ENCODE results near the gene CEL. TPM values are rescaled to one million over a fixed set of nuclear protein-coding genes. Genes with fewer than 3 reads are reported as not detected.
"Not testable (repeated sequence)": the region's sequence is repeated elsewhere in the genome, so short reads cannot be mapped to it uniquely, and the experiment has no call there.

The CEL gene
- total and polyA plus RNA-seq, 5 donors from 2014 or later: 0.37 TPM; not detected in 4

GRCh38 chr9:133059623-133060022, 2.2 kb upstream of the CEL start:
- Histone ChIP-seq H3K27me3 (ENCODE audit: control insufficient read depth, insufficient read depth, low read length) (no peaks in the 10 kb centered on the region), H3K4me1 (ENCODE audit: control insufficient read depth, insufficient read depth, low read length, poor library complexity, severe bottlenecking) (peaks cover 35% of the 10 kb centered on the region), H3K36me3 (ENCODE audit: control insufficient read depth, insufficient read depth, low read length) (peaks cover 16% of the 10 kb centered on the region), H3K27ac (ENCODE audit: insufficient read depth, low read length, poor library complexity, severe bottlenecking) (no peak overlapping the region), H3K4me3 (ENCODE audit: low read depth, low read length) (no peak overlapping the region), H3K9me3 (ENCODE audit: control insufficient read depth in 2 of 2, low read length in 2 of 2) (no peaks in the 10 kb centered on the region)
- Mint-ChIP-seq H3K4me3 (no peak overlapping the region), H3K9me3 (peaks cover 0 to 1% (median 0%) of the 10 kb centered on the region in 7 donors), H3K27me3 (no peaks in the 10 kb centered on the region), H3K4me1 (peaks cover 10 to 38% (median 25%) of the 10 kb centered on the region in 4 donors), H3K36me3 (peaks cover 20% of the 10 kb centered on the region), H3K27ac (peak overlapping the region; percentile 52 to 90 (median 84))
- ATAC-seq (ENCODE audit: low read depth in 2 of 2) (no peak), DNase-seq (peak in 1 of 3 donors; percentile 56)

DNA sequence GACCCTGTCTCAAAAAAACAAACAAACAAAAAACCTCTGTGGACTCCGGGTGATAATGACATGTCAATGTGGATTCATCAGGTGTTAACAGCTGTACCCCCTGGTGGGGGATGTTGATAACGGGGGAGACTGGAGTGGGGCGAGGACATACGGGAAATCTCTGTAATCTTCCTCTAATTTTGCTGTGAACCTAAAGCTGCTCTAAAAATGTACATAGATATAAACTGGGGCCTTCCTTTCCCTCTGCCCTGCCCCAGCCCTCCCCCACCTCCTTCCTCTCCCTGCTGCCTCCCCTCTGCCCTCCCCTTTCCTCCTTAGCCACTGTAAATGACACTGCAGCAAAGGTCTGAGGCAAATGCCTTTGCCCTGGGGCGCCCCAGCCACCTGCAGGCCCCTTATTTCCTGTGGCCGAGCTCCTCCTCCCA, 1.4 kb upstream of the CEL start:
- H3K36me3 ChIP-seq (ENCODE audit: control insufficient read depth, insufficient read depth, low read length): peaks cover 10% of the 10 kb centered on the region
- Mint-ChIP-seq H3K27me3 (no peaks in the 10 kb centered on the region), H3K36me3 (peaks cover 18% of the 10 kb centered on the region), H3K9me3 (peaks cover 0 to 1% (median 0%) of the 10 kb centered on the region in 7 donors), H3K4me1 (peaks cover 10 to 38% (median 25%) of the 10 kb centered on the region in 4 donors), H3K4me3 (peak overlapping the region in 1 of 4 donors; percentile 63), H3K27ac (peak overlapping the region; percentile 26 to 83 (median 52))
- no peak overlapping the region for H3K27ac ChIP-seq (ENCODE audit: insufficient read depth, low read length, poor library complexity, severe bottlenecking)
- no peaks in the 10 kb centered on the region for H3K27me3 ChIP-seq (ENCODE audit: control insufficient read depth, insufficient read depth, low read length)
- ATAC-seq (ENCODE audit: low read depth in 2 of 2) (peak; percentile 21 to 26), DNase-seq (peak in 1 of 3 donors; percentile 58)
- H3K9me3 ChIP-seq (ENCODE audit: control insufficient read depth in 2 of 2, low read length in 2 of 2): no peaks in the 10 kb centered on the region
- H3K4me1 ChIP-seq (ENCODE audit: control insufficient read depth, insufficient read depth, low read length, poor library complexity, severe bottlenecking): peaks cover 35% of the 10 kb centered on the region
- H3K4me3 ChIP-seq (ENCODE audit: low read depth, low read length): no peak overlapping the region

DNA sequence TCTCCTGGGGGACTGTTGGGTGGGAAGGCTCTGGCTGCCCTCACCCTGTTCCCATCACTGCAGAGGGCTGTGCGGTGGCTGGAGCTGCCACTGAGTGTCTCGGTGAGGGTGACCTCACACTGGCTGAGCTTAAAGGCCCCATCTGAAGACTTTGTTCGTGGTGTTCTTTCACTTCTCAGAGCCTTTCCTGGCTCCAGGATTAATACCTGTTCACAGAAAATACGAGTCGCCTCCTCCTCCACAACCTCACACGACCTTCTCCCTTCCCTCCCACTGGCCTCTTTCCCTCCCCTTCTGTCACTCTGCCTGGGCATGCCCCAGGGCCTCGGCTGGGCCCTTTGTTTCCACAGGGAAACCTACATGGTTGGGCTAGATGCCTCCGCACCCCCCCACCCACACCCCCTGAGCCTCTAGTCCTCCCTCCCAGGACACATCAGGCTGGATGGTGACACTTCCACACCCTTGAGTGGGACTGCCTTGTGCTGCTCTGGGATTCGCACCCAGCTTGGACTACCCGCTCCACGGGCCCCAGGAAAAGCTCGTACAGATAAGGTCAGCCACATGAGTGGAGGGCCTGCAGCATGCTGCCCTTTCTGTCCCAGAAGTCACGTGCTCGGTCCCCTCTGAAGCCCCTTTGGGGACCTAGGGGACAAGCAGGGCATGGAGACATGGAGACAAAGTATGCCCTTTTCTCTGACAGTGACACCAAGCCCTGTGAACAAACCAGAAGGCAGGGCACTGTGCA, 590 bp upstream of the CEL start:
- peaks cover 35% of the 10 kb centered on the region for H3K4me1 ChIP-seq (ENCODE audit: control insufficient read depth, insufficient read depth, low read length, poor library complexity, severe bottlenecking)
- not testable (repeated sequence) for DNase-seq; H3K27me3 ChIP-seq (ENCODE audit: control insufficient read depth, insufficient read depth, low read length); ATAC-seq (ENCODE audit: low read depth in 2 of 2); H3K9me3 Mint-ChIP-seq; H3K27ac Mint-ChIP-seq; H3K9me3 ChIP-seq (ENCODE audit: control insufficient read depth in 2 of 2, low read length in 2 of 2); H3K27ac ChIP-seq (ENCODE audit: insufficient read depth, low read length, poor library complexity, severe bottlenecking); H3K36me3 ChIP-seq (ENCODE audit: control insufficient read depth, insufficient read depth, low read length); H3K27me3 Mint-ChIP-seq; H3K4me3 ChIP-seq (ENCODE audit: low read depth, low read length); H3K4me3 Mint-ChIP-seq
- Mint-ChIP-seq H3K4me1 (peaks cover 10 to 37% (median 25%) of the 10 kb centered on the region in 4 donors), H3K36me3 (peaks cover 13% of the 10 kb centered on the region)

GRCh38 chr9:133062569-133062968, 788 bp downstream of the CEL start:
- not testable (repeated sequence) for H3K36me3 Mint-ChIP-seq; H3K27ac ChIP-seq (ENCODE audit: insufficient read depth, low read length, poor library complexity, severe bottlenecking); H3K36me3 ChIP-seq (ENCODE audit: control insufficient read depth, insufficient read depth, low read length); H3K27me3 ChIP-seq (ENCODE audit: control insufficient read depth, insufficient read depth, low read length); H3K27ac Mint-ChIP-seq; H3K4me3 Mint-ChIP-seq; H3K9me3 ChIP-seq (ENCODE audit: control insufficient read depth in 2 of 2, low read length in 2 of 2); ATAC-seq (ENCODE audit: low read depth in 2 of 2); H3K4me3 ChIP-seq (ENCODE audit: low read depth, low read length); H3K27me3 Mint-ChIP-seq; H3K9me3 Mint-ChIP-seq; DNase-seq
- H3K4me1 ChIP-seq (ENCODE audit: control insufficient read depth, insufficient read depth, low read length, poor library complexity, severe bottlenecking): peaks cover 28% of the 10 kb centered on the region
- peaks cover 10 to 30% (median 21%) of the 10 kb centered on the region in 4 donors for H3K4me1 Mint-ChIP-seq

DNA sequence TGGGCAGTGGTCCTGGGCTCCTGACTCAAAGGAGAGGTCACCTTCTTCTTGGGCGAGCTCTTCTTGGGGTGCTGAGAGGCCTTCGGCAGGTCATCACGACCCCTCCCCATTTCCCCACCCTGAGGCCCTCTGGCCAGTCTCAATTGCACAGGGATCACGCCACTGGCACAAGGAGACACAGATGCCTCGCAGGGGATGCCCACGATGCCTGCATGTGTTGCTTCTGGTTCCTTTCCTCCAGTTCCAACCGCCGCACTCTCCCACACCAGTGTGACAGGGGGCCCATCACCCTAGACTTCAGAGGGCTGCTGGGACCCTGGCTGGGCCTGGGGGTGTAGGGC, 1.3 kb downstream of the CEL start:
- H3K27ac Mint-ChIP-seq: peak overlapping the region in 1 of 3 donors; percentile 31
- H3K4me1 ChIP-seq (ENCODE audit: control insufficient read depth, insufficient read depth, low read length, poor library complexity, severe bottlenecking): peaks cover 24% of the 10 kb centered on the region
- no peak overlapping the region for H3K27ac ChIP-seq (ENCODE audit: insufficient read depth, low read length, poor library complexity, severe bottlenecking)
- no peaks in the 10 kb centered on the region for H3K9me3 ChIP-seq (ENCODE audit: control insufficient read depth in 2 of 2, low read length in 2 of 2)
- no peak for DNase-seq
- H3K4me3 ChIP-seq (ENCODE audit: low read depth, low read length): no peak overlapping the region
- H3K4me3 Mint-ChIP-seq: no peak overlapping the region
- H3K27me3 ChIP-seq (ENCODE audit: control insufficient read depth, insufficient read depth, low read length): no peaks in the 10 kb centered on the region
- no peaks in the 10 kb centered on the region for H3K36me3 ChIP-seq (ENCODE audit: control insufficient read depth, insufficient read depth, low read length)
- no peak for ATAC-seq (ENCODE audit: low read depth in 2 of 2)
- H3K36me3 Mint-ChIP-seq: peaks cover 8% of the 10 kb centered on the region
- no peaks in the 10 kb centered on the region for H3K27me3 Mint-ChIP-seq
- H3K4me1 Mint-ChIP-seq: peaks cover 10 to 25% (median 19%) of the 10 kb centered on the region in 4 donors
- H3K9me3 Mint-ChIP-seq: peaks cover 0 to 1% (median 0%) of the 10 kb centered on the region in 7 donors

GRCh38 chr9:133063500-133064231, 1.9 kb downstream of the CEL start:
- Histone ChIP-seq H3K27me3 (ENCODE audit: control insufficient read depth, insufficient read depth, low read length) (no peaks in the 10 kb centered on the region), H3K36me3 (ENCODE audit: control insufficient read depth, insufficient read depth, low read length) (no peaks in the 10 kb centered on the region), H3K4me1 (ENCODE audit: control insufficient read depth, insufficient read depth, low read length, poor library complexity, severe bottlenecking) (peaks cover 20% of the 10 kb centered on the region), H3K4me3 (ENCODE audit: low read depth, low read length) (no peak overlapping the region), H3K27ac (ENCODE audit: insufficient read depth, low read length, poor library complexity, severe bottlenecking) (no peak overlapping the region), H3K9me3 (ENCODE audit: control insufficient read depth in 2 of 2, low read length in 2 of 2) (no peaks in the 10 kb centered on the region)
- Mint-ChIP-seq H3K4me3 (no peak overlapping the region), H3K4me1 (peaks cover 10 to 20% (median 14%) of the 10 kb centered on the region in 4 donors), H3K9me3 (no peaks in the 10 kb centered on the region), H3K36me3 (peaks cover 4% of the 10 kb centered on the region), H3K27me3 (no peaks in the 10 kb centered on the region), H3K27ac (peak overlapping the region in 1 of 3 donors; percentile 31)
- DNase-seq (no peak), ATAC-seq (ENCODE audit: low read depth in 2 of 2) (no peak)

- Mint-ChIP-seq H3K4me1 (peaks cover 2 to 12% (median 7%) of the 10 kb centered on the region in 4 donors), H3K27me3 (no peaks in the 10 kb centered on the region), H3K27ac (peak overlapping the region in 1 of 3 donors; percentile 42), H3K36me3 (no peaks in the 10 kb centered on the region), H3K4me3 (no peak overlapping the region), H3K9me3 (no peaks in the 10 kb centered on the region)
- ATAC-seq (ENCODE audit: low read depth in 2 of 2) (no peak), DNase-seq (no peak)
- Histone ChIP-seq H3K9me3 (ENCODE audit: control insufficient read depth in 2 of 2, low read length in 2 of 2) (no peaks in the 10 kb centered on the region), H3K27ac (ENCODE audit: insufficient read depth, low read length, poor library complexity, severe bottlenecking) (no peak overlapping the region), H3K36me3 (ENCODE audit: control insufficient read depth, insufficient read depth, low read length) (no peaks in the 10 kb centered on the region), H3K27me3 (ENCODE audit: control insufficient read depth, insufficient read depth, low read length) (no peaks in the 10 kb centered on the region), H3K4me1 (ENCODE audit: control insufficient read depth, insufficient read depth, low read length, poor library complexity, severe bottlenecking) (peaks cover 12% of the 10 kb centered on the region), H3K4me3 (ENCODE audit: low read depth, low read length) (no peak overlapping the region)
Observed at GRCh38 chr9:133064241-133065069, 2.7 kb downstream of the CEL start.

Measured in CD4-positive, CD25-positive, alpha-beta regulatory T cell (primary cell).